ENCODE data around the gene PLEKHA8.
"Not testable (repeated sequence)": the region's sequence is repeated elsewhere in the genome, so short reads cannot be mapped to it uniquely, and the experiment has no call there.

PLEKHA8 gene

GRCh38 chr7:30084212-30084611, 56.0 kb downstream of the PLEKHA8 start:
- H3K27me3 Mint-ChIP-seq, result no peaks in the 10 kb centered on the region

GRCh38 chr7:30086529-30086928, 58.3 kb downstream of the PLEKHA8 start:
- Mint-ChIP-seq H3K27me3 (no peaks in the 10 kb centered on the region), H3K4me3 (no peak overlapping the region), H3K36me3 (peaks cover 3% of the 10 kb centered on the region)

More at GRCh38 chr7:30084212-30084611, 56.0 kb downstream of the PLEKHA8 start:
- H3K4me1 Mint-ChIP-seq, result peaks cover 2% of the 10 kb centered on the region
- peaks cover 4% of the 10 kb centered on the region for H3K36me3 Mint-ChIP-seq
- DNase-seq (ENCODE audit: low spot score in 2 of 2) (no peak), ATAC-seq (ENCODE audit: low read depth) (no peak)
- no peaks in the 10 kb centered on the region for H3K9me3 Mint-ChIP-seq
- no peak overlapping the region for H3K4me3 Mint-ChIP-seq
- no peak overlapping the region for H3K27ac Mint-ChIP-seq

GRCh38 chr7:30087371-30087770, 59.2 kb downstream of the PLEKHA8 start:
- Mint-ChIP-seq H3K9me3 (no peaks in the 10 kb centered on the region), H3K4me1 (peaks cover 2% of the 10 kb centered on the region), H3K36me3 (peaks cover 3% of the 10 kb centered on the region), H3K27me3 (no peaks in the 10 kb centered on the region), H3K4me3 (no peak overlapping the region), H3K27ac (peak overlapping the region; percentile 6)
- ATAC-seq (ENCODE audit: low read depth), result no peak
- no peak for DNase-seq (ENCODE audit: low spot score in 2 of 2)

More at GRCh38 chr7:30086529-30086928, 58.3 kb downstream of the PLEKHA8 start:
- Mint-ChIP-seq H3K4me1 (peaks cover 2% of the 10 kb centered on the region), H3K27ac (no peak overlapping the region), H3K9me3 (no peaks in the 10 kb centered on the region)
- ATAC-seq (ENCODE audit: low read depth) (no peak), DNase-seq (ENCODE audit: low spot score in 2 of 2) (no peak)

GRCh38 chr7:30088362-30088761, 60.1 kb downstream of the PLEKHA8 start:
- Mint-ChIP-seq H3K36me3 (peaks cover 3% of the 10 kb centered on the region), H3K27me3 (no peaks in the 10 kb centered on the region), H3K27ac (no peak overlapping the region), H3K4me1 (peaks cover 2% of the 10 kb centered on the region), H3K9me3 (no peaks in the 10 kb centered on the region), H3K4me3 (no peak overlapping the region)
- no peak for ATAC-seq (ENCODE audit: low read depth)
- no peak for DNase-seq (ENCODE audit: low spot score in 2 of 2)

GRCh38 chr7:30090111-30090510, 61.9 kb downstream of the PLEKHA8 start:
- ATAC-seq (ENCODE audit: low read depth) (no peak), DNase-seq (ENCODE audit: low spot score in 2 of 2) (no peak)
- H3K4me1 Mint-ChIP-seq, result peaks cover 2% of the 10 kb centered on the region
- H3K9me3 Mint-ChIP-seq, result no peaks in the 10 kb centered on the region
- H3K27ac Mint-ChIP-seq, result no peak overlapping the region
- H3K4me3 Mint-ChIP-seq, result no peak overlapping the region
- peaks cover 3% of the 10 kb centered on the region for H3K36me3 Mint-ChIP-seq
- no peaks in the 10 kb centered on the region for H3K27me3 Mint-ChIP-seq

GRCh38 chr7:30091491-30091912, 63.3 kb downstream of the PLEKHA8 start:
- H3K27me3 Mint-ChIP-seq, result no peaks in the 10 kb centered on the region
- no peak overlapping the region for H3K27ac Mint-ChIP-seq
- DNase-seq (ENCODE audit: low spot score in 2 of 2) (no peak), ATAC-seq (ENCODE audit: low read depth) (no peak)
- H3K36me3 Mint-ChIP-seq, result peaks cover under 1% of the 10 kb centered on the region
- H3K4me1 Mint-ChIP-seq, result peaks cover 2% of the 10 kb centered on the region
- H3K9me3 Mint-ChIP-seq, result no peaks in the 10 kb centered on the region
- no peak overlapping the region for H3K4me3 Mint-ChIP-seq

- peaks cover 1% of the 10 kb centered on the region for H3K36me3 Mint-ChIP-seq
- DNase-seq (ENCODE audit: low spot score in 2 of 2) (no peak), ATAC-seq (ENCODE audit: low read depth) (no peak)
- no peak overlapping the region for H3K27ac Mint-ChIP-seq
- H3K27me3 Mint-ChIP-seq, result no peaks in the 10 kb centered on the region
- no peaks in the 10 kb centered on the region for H3K9me3 Mint-ChIP-seq
- H3K4me3 Mint-ChIP-seq, result no peak overlapping the region
- peaks cover 2% of the 10 kb centered on the region for H3K4me1 Mint-ChIP-seq
Measured at GRCh38 chr7:30091987-30092386, 63.8 kb downstream of the PLEKHA8 start.

GRCh38 chr7:30093420-30093952, 65.3 kb downstream of the PLEKHA8 start:
- Mint-ChIP-seq H3K4me3 (no peak overlapping the region), H3K27me3 (no peaks in the 10 kb centered on the region), H3K9me3 (peaks cover 2% of the 10 kb centered on the region), H3K36me3 (peaks cover 5% of the 10 kb centered on the region), H3K27ac (no peak overlapping the region), H3K4me1 (no peaks in the 10 kb centered on the region)
- no peak for DNase-seq (ENCODE audit: low spot score in 2 of 2)
- ATAC-seq (ENCODE audit: low read depth), result no peak

- H3K27ac Mint-ChIP-seq, H3K9me3 Mint-ChIP-seq, H3K4me3 Mint-ChIP-seq: not testable (repeated sequence)
Measured at GRCh38 chr7:30098599-30098998, 70.4 kb downstream of the PLEKHA8 start.

GRCh38 chr7:30102281-30102680, 74.1 kb downstream of the PLEKHA8 start:
- no peaks in the 10 kb centered on the region for H3K9me3 Mint-ChIP-seq
- no peak overlapping the region for H3K27ac Mint-ChIP-seq
- DNase-seq (ENCODE audit: low spot score in 2 of 2), result no peak
- H3K4me3 Mint-ChIP-seq, result no peak overlapping the region
- H3K27me3 Mint-ChIP-seq, result no peaks in the 10 kb centered on the region
- no peaks in the 10 kb centered on the region for H3K4me1 Mint-ChIP-seq
- peaks cover 4% of the 10 kb centered on the region for H3K36me3 Mint-ChIP-seq
- ATAC-seq (ENCODE audit: low read depth), result no peak

More at GRCh38 chr7:30098599-30098998, 70.4 kb downstream of the PLEKHA8 start:
- not testable (repeated sequence) for H3K36me3 Mint-ChIP-seq; H3K27me3 Mint-ChIP-seq; H3K4me1 Mint-ChIP-seq; DNase-seq (ENCODE audit: low spot score in 2 of 2); ATAC-seq (ENCODE audit: low read depth)

- Mint-ChIP-seq H3K4me1 (no peaks in the 10 kb centered on the region), H3K4me3 (no peak overlapping the region), H3K27ac (no peak overlapping the region), H3K36me3 (peaks cover 2% of the 10 kb centered on the region), H3K9me3 (no peaks in the 10 kb centered on the region), H3K27me3 (no peaks in the 10 kb centered on the region)
- no peak for ATAC-seq (ENCODE audit: low read depth)
- no peak for DNase-seq (ENCODE audit: low spot score in 2 of 2)
Measured at GRCh38 chr7:30104157-30104556, 75.9 kb downstream of the PLEKHA8 start.

- DNase-seq (ENCODE audit: low spot score in 2 of 2) (no peak), ATAC-seq (ENCODE audit: low read depth) (no peak)
- Mint-ChIP-seq H3K4me1 (peaks cover 7% of the 10 kb centered on the region), H3K27ac (no peak overlapping the region), H3K4me3 (no peak overlapping the region), H3K27me3 (no peaks in the 10 kb centered on the region), H3K9me3 (peaks cover 10% of the 10 kb centered on the region), H3K36me3 (peaks cover 13% of the 10 kb centered on the region)
Measured at GRCh38 chr7:30112103-30112713, 84.0 kb downstream of the PLEKHA8 start.

GRCh38 chr7:30113144-30113543, 84.9 kb downstream of the PLEKHA8 start:
- no peak overlapping the region for H3K4me3 Mint-ChIP-seq
- H3K36me3 Mint-ChIP-seq, result peaks cover 13% of the 10 kb centered on the region
- no peak overlapping the region for H3K27ac Mint-ChIP-seq
- peaks cover 10% of the 10 kb centered on the region for H3K9me3 Mint-ChIP-seq
- no peak for DNase-seq (ENCODE audit: low spot score in 2 of 2)
- peaks cover 7% of the 10 kb centered on the region for H3K4me1 Mint-ChIP-seq
- no peaks in the 10 kb centered on the region for H3K27me3 Mint-ChIP-seq
- no peak for ATAC-seq (ENCODE audit: low read depth)

GRCh38 chr7:30114536-30115238, 86.5 kb downstream of the PLEKHA8 start:
- H3K4me3 Mint-ChIP-seq, result peak overlapping the region; percentile 40
- H3K9me3 Mint-ChIP-seq, result peaks cover 10% of the 10 kb centered on the region
- H3K27ac Mint-ChIP-seq, result peak overlapping the region; percentile 32
- H3K4me1 Mint-ChIP-seq, result peaks cover 7% of the 10 kb centered on the region
- peak; percentile 98 for ATAC-seq (ENCODE audit: low read depth)
- peak in 1 of 2 donors; percentile 16 for DNase-seq (ENCODE audit: low spot score in 2 of 2)
- H3K27me3 Mint-ChIP-seq, result no peaks in the 10 kb centered on the region
- H3K36me3 Mint-ChIP-seq, result peaks cover 13% of the 10 kb centered on the region
